PC-9 (cell line): ENCODE measurements around the gene SMAD9.

Source experiments
- CTCF ChIP-seq: fragments of 200-600 bp; sonication (generic); conservative IDR thresholded peaks from 2 replicates; pipeline ENCODE4 v1.6.1; 2017; ENCODE audit warnings: mixed run types, antibody characterized with exemption, mild to moderate bottlenecking, moderate library complexity
- EZH2 ChIP-seq: fragments of 200-600 bp; sonication (generic); IDR thresholded peaks from 2 replicates; pipeline ENCODE4 v1.8.0; 2017; ENCODE audit warnings: antibody characterized with exemption, low read depth

- TF ChIP-seq CTCF (no peak), EZH2 (no peak)
Measured at GRCh38 chr13:36913463-36913862, 6.6 kb downstream of the SMAD9 start.
